Measurements from ENCODE around the gene SDCCAG8.

SDCCAG8 gene

DNA sequence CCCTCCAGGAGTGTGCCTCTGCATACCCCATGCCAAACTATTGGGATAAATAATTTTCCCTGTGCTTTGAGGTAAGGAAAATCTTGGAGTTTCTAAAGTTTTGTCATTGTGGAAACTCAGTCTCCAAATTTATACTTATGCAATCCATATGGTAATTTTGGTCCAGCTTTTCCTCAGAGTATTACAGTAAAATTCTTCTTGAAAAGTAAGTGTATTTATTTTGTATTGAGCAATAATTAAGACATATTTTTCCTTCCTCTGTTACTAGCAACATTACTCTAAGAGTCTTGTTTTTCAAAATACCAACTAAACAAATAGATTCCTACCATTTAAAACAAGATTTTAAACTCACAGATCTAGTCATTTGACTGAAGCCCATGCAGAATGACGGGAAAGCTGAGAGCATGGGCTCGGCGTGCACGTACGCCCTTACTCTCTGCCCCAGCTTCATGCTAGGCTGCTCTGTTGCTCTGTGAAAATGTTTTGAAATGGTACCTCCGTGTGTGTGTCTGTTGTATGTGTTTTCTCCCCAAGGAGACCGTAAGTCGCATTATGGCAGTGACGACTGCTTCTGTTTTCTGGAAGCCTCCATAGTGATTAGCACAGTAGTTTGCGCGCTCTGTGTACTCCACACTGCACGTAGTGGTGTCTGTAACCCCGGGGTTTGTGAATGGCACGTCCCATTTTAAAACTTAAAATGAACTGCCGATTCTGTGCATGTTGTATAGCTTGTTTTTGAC, 165.3 kb downstream of the SDCCAG8 start:
- TF ChIP-seq, protein P1, sequence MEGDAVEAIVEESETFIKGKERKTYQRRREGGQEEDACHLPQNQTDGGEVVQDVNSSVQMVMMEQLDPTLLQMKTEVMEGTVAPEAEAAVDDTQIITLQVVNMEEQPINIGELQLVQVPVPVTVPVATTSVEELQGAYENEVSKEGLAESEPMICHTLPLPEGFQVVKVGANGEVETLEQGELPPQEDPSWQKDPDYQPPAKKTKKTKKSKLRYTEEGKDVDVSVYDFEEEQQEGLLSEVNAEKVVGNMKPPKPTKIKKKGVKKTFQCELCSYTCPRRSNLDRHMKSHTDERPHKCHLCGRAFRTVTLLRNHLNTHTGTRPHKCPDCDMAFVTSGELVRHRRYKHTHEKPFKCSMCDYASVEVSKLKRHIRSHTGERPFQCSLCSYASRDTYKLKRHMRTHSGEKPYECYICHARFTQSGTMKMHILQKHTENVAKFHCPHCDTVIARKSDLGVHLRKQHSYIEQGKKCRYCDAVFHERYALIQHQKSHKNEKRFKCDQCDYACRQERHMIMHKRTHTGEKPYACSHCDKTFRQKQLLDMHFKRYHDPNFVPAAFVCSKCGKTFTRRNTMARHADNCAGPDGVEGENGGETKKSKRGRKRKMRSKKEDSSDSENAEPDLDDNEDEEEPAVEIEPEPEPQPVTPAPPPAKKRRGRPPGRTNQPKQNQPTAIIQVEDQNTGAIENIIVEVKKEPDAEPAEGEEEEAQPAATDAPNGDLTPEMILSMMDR (IDR thresholded peaks at IDR 0.05): no peak

DNA sequence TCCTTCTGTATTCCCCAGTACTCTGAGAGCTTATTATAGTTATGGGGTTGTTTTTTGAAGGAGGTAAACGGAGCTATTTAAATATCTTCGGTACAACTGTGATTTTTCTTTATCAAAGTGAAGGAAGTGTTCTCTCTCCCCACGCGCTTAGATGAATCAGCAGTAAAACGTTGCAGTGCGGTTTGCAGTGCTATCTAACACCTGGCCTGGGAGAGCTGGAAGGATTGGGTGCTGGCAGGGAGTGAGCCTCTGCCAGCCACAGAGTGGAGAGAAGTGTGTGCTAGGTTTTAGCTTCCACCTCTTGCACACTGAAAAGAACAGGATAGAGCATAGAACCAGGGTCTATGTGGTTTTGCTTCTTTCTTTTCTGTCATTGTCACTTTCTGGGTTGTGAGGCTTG, 165.9 kb downstream of the SDCCAG8 start:
- TF ChIP-seq, protein P1 (IDR thresholded peaks at IDR 0.05): no peak

DNA sequence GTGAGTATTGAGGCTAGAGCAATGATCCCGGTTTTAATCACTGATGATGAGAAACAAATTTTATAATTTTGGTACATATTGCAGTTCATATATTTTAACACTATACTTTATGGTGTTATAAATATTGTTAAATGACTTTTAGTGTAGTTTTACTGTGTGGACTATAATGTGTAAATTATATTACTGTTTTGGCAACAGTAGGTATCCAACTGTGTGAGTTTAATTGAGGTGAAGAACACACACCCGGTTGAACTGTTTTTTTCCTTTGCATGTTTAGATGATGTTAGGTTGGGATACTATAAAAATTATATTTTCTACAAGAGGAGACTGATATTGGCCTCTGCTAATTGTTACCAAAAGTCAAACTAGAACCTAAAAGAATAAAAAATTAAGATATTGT, 166.5 kb downstream of the SDCCAG8 start:
- TF ChIP-seq, protein P1 (IDR thresholded peaks at IDR 0.05): no peak

DNA sequence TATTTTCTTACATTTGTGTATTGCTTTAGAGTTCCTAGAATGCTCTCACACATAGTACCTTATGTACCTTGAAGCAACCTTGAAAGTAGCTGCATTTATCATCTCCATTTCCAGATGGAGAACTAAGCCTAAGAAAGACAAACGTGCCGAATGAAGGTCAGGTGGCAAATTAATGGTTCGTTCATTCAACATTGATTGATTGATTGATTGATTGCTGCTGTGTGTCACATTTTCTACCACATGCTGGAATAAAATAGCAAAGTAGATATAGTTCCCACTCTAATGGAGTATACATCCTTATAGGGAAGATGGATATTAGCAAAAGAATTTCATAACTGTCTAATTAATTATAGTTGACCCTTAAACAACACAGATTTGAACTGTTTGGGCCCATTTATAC, 172.2 kb downstream of the SDCCAG8 start:
- TF ChIP-seq, protein P1 (IDR thresholded peaks at IDR 0.05): no peak

DNA sequence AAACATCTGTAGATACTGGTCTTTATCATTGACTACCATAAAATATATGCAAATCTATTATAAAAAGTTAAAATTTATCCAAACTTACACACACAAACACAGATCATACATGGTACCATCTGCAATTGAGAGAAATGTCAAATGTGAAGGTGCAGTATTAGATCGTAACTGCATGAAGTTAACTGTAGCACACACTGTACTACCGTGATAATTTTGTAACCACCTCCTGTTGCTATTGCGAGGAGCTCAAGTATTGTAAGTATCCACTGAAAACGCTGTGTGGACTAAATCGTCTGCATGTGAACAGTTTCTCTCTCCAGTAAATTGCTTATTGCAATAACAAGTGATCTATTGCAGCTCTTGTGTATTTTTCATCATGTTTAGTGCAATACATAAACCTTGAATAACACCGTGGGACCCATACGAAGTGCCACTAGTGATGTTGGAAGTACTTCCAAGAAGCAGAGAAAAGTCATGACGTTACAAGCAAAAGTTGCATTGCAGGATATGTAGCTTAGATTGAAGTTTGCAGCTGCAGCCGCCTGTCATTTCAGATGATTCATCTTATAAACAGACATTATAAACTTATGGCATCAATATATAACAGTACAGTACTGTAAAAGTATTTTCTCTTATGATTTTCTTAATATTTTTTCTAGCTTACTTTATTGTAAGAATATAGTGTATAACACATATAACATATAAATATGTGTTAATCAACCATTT, 172.9 kb downstream of the SDCCAG8 start:
- TF ChIP-seq, protein P1 (IDR thresholded peaks at IDR 0.05): no peak

- TF ChIP-seq, protein P1 (IDR thresholded peaks at IDR 0.05): no peak
Measured at GRCh38 chr1:243431591-243431990, 175.8 kb downstream of the SDCCAG8 start.

- TF ChIP-seq, protein P1 (IDR thresholded peaks at IDR 0.05): no peak
Measured at GRCh38 chr1:243432136-243432535, 176.3 kb downstream of the SDCCAG8 start.
